A549 (cell line): ENCODE data around the gene KCNN3.

Experiments
- CTCF ChIP-seq: fragments of >200 bp; sonication (Bioruptor Twin); formaldehyde crosslinking; IDR thresholded peaks from 3 replicates; pipeline ENCODE4 v1.5.1; 2016
- EP300 ChIP-seq, 2 experiments: fragments of >200 bp; sonication (Bioruptor Twin); formaldehyde crosslinking; IDR thresholded peaks; 2 replicates in 1 of 2; 3 replicates in 1 of 2; pipeline ENCODE4 v1.6.1; 2016 to 2017
- POLR2A ChIP-seq: IDR thresholded peaks from 2 replicates; pipeline ENCODE4 v1.6.1; 2012; ENCODE audit warnings: mild to moderate bottlenecking, low read length
- REST ChIP-seq: fragments of 200-600 bp; sonication (generic); IDR thresholded peaks from 2 replicates; pipeline ENCODE4 v1.6.1; 2016; ENCODE audit warnings: antibody characterized with exemption, mild to moderate bottlenecking, moderate library complexity
- SMC3 ChIP-seq: fragments of >200 bp; sonication (Bioruptor Twin); formaldehyde crosslinking; IDR thresholded peaks from 3 replicates; pipeline ENCODE4 v1.6.1; 2018; ENCODE audit warnings: inconsistent platforms
- USF2 ChIP-seq: fragments of 450-650 bp; IDR thresholded peaks from 2 replicates; pipeline ENCODE4 v1.6.1; 2014; ENCODE audit warnings: antibody characterized with exemption

GRCh38 chr1:154844297-154844681, 25.8 kb downstream of the KCNN3 start:
- TF ChIP-seq POLR2A (no peak), CTCF (no peak), USF2 (no peak), SMC3 (no peak), EP300 (IDR thresholded peaks at IDR 0.05) (no peak), REST (no peak)
